WTC11 (cell line): ENCODE data around the gene EPHB6.

Experiments
- CREM ChIP-seq: sonication (generic); formaldehyde crosslinking; IDR thresholded peaks from 2 replicates; pipeline ENCODE4 v1.8.1; 2022; ENCODE audit warnings: mild to moderate bottlenecking, missing genetic modification reagents, moderate library complexity
- ETV6 ChIP-seq: sonication (generic); formaldehyde crosslinking; IDR thresholded peaks from 2 replicates; pipeline ENCODE4 v1.8.1; 2022; ENCODE audit warnings: mild to moderate bottlenecking, missing genetic modification reagents
- FOXK1 ChIP-seq: sonication (generic); formaldehyde crosslinking; IDR thresholded peaks from 2 replicates; pipeline ENCODE4 v1.8.0; 2022; ENCODE audit warnings: mild to moderate bottlenecking, moderate library complexity, missing genetic modification reagents
- IRF2 ChIP-seq: sonication (generic); formaldehyde crosslinking; IDR thresholded peaks from 2 replicates; pipeline ENCODE4 v1.8.0; 2022; ENCODE audit warnings: low read depth, missing genetic modification reagents, borderline replicate concordance
- NFYB ChIP-seq: sonication (generic); formaldehyde crosslinking; conservative IDR thresholded peaks from 2 replicates; pipeline ENCODE4 v1.8.0; 2022; ENCODE audit warnings: low read depth, missing genetic modification reagents
- NR3C1 ChIP-seq: sonication (generic); formaldehyde crosslinking; conservative IDR thresholded peaks from 2 replicates; pipeline ENCODE4 v1.8.1; 2023; ENCODE audit warnings: low read depth, mild to moderate bottlenecking, missing genetic modification reagents
- TEAD4 ChIP-seq: sonication (generic); formaldehyde crosslinking; IDR thresholded peaks from 2 replicates; pipeline ENCODE4 v1.8.0; 2022; ENCODE audit warnings: mild to moderate bottlenecking, missing genetic modification reagents
- TF ChIP-seq, protein P1 (sequence below): fragments of 200-600 bp; IDR thresholded peaks from 2 replicates; pipeline ENCODE4 v1.8.0; 2022; ENCODE audit warnings: antibody characterized with exemption
- TF ChIP-seq, protein P2 (sequence below): sonication (generic); formaldehyde crosslinking; conservative IDR thresholded peaks from 2 replicates; pipeline ENCODE4 v1.8.1; 2022; ENCODE audit warnings: mild to moderate bottlenecking, missing genetic modification reagents

DNA sequence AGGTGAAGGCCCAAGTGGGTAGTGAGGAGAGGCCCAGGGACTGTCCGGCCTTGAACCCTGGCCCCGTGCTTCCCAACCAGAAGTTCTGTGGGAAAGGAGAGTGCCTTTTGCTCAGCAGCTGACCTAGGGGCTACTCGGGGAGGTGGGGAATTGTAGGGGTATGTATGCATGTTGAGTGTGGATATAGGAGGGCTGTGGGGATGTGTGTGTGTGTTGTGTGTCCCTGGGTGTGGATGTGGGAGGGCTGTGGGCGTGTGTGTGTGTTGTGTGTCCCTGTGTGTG, 12.2 kb downstream of the EPHB6 start:
- TF ChIP-seq IRF2 (no peak), ETV6 (CRISPR knock-in tag) (no peak), FOXK1 (no peak), NFYB (CRISPR knock-in tag) (no peak), NR3C1 (no peak), TEAD4 (CRISPR knock-in tag) (no peak), CREM (no peak)
- TF ChIP-seq, protein P1, sequence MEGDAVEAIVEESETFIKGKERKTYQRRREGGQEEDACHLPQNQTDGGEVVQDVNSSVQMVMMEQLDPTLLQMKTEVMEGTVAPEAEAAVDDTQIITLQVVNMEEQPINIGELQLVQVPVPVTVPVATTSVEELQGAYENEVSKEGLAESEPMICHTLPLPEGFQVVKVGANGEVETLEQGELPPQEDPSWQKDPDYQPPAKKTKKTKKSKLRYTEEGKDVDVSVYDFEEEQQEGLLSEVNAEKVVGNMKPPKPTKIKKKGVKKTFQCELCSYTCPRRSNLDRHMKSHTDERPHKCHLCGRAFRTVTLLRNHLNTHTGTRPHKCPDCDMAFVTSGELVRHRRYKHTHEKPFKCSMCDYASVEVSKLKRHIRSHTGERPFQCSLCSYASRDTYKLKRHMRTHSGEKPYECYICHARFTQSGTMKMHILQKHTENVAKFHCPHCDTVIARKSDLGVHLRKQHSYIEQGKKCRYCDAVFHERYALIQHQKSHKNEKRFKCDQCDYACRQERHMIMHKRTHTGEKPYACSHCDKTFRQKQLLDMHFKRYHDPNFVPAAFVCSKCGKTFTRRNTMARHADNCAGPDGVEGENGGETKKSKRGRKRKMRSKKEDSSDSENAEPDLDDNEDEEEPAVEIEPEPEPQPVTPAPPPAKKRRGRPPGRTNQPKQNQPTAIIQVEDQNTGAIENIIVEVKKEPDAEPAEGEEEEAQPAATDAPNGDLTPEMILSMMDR = no peak
- TF ChIP-seq, protein P2, sequence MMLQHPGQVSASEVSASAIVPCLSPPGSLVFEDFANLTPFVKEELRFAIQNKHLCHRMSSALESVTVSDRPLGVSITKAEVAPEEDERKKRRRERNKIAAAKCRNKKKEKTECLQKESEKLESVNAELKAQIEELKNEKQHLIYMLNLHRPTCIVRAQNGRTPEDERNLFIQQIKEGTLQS (CRISPR knock-in tag) = no peak
